Heart left ventricle (tissue), 16 donors: Measurements from ENCODE around the gene PRDX4. TPM values are rescaled to one million over a fixed set of nuclear protein-coding genes. Genes with fewer than 3 reads are reported as not detected.

Experiments
- ATAC-seq, 4 donors: fragments of 200-7000 bp; cut with Tn5 transposase; one replicate each; pipeline ENCODE4 v1.9.1; 2020 to 2022; ENCODE audit warnings: moderate library complexity in 4 of 4, mild to moderate bottlenecking in 3 of 4, moderate number of reproducible peaks in 1 of 4
- DNase-seq, 5 donors: peaks; one replicate each; pipeline ENCODE4 v3.0.0-alpha.2; 2020
- H3K27ac ChIP-seq, 12 donors: fragments of 200-600 bp; sonication (generic) in 4 of 12; one replicate each; pipeline versions ENCODE4 v1.5.0 to v1.8.0; 2016 to 2022; ENCODE audit warnings: mild to moderate bottlenecking in 2 of 12
- H3K27me3 ChIP-seq, 9 donors: fragments of 200-600 bp; sonication (generic) in 2 of 9; one replicate each; pipeline versions ENCODE4 v1.5.1 to v1.8.0; 2016 to 2022; ENCODE audit warnings: mild to moderate bottlenecking in 3 of 9
- H3K36me3 ChIP-seq, 9 donors: fragments of 200-600 bp; sonication (generic) in 2 of 9; one replicate each; pipeline versions ENCODE4 v1.5.0 to v1.8.0; 2018 to 2022; ENCODE audit warnings: mild to moderate bottlenecking in 2 of 9
- H3K4me1 ChIP-seq, 12 donors: fragments of 200-600 bp; sonication (generic) in 4 of 12; one replicate each; pipeline versions ENCODE4 v1.5.0 to v1.8.0; 2016 to 2022; ENCODE audit warnings: mild to moderate bottlenecking in 3 of 12
- H3K4me3 ChIP-seq, 12 donors: fragments of 200-600 bp; sonication (generic) in 4 of 12; one replicate each; pipeline versions ENCODE4 v1.5.0 to v1.8.0; 2017 to 2022; ENCODE audit warnings: mild to moderate bottlenecking in 9 of 12, moderate library complexity in 4 of 12
- H3K9me3 ChIP-seq, 12 donors: fragments of 200-600 bp; sonication (generic) in 4 of 12; one replicate each; pipeline versions ENCODE4 v1.5.0 to v1.8.0; 2016 to 2022; ENCODE audit warnings: mild to moderate bottlenecking in 1 of 12
- POLR2A ChIP-seq, 2 donors: fragments of 450-650 bp; IDR thresholded peaks; one replicate each; pipeline ENCODE4 v1.6.1; 2017; ENCODE audit warnings: antibody characterized with exemption in 2 of 2, mild to moderate bottlenecking in 2 of 2, moderate library complexity in 2 of 2
- WGBS, 4 donors: extraction: QIAGEN DNeasy Blood & Tissue Kit in 2 of 4; methylation state at CpG; one replicate each; pipeline versions ENCODE4 v1.1.5 to v1.1.7; 2013 to 2018; 5-methylcytosine and 5-hydroxymethylcytosine counted together
- intact Hi-C, 10 donors: fragments of 100-400 bp; cut with DNase I; formaldehyde crosslinking; loops; one replicate each; pipeline versions ENCODE4 v1.11.1 to v1.14.2; 2022
- polyA plus RNA-seq, 2 donors: library from polyadenylated mRNA; stranded (reverse); fragments of 200-250 nt; gene quantifications; one replicate each; pipeline ENCODE4 v1.2.3, GENCODE V29; 2013
- total RNA-seq, 9 donors: library from RNA; depleted of rRNA in 2 of 9; stranded (reverse); fragments of >200 nt in 2 of 9; fragmentation: NEBNext Ultra II Directional in 3 of 9; extraction: Animal tissue kit (Norgen Biotek cat#: 25700) in 3 of 9; gene quantifications; one replicate each; pipeline versions ENCODE4 v1.1.0 to v1.2.4, GENCODE V29; 2016 to 2023
- TF ChIP-seq, protein P1 (sequence below), 12 donors: fragments of 200-600 bp; sonication (generic) in 4 of 12; IDR thresholded peaks; one replicate each; pipeline versions ENCODE4 v1.5.0 to v1.8.0; 2018 to 2022; ENCODE audit warnings: antibody characterized with exemption in 12 of 12, mild to moderate bottlenecking in 5 of 12
- donor health status: ischemic (EF 13 %, LVEDD 7.1; RV severe dilation, severe dysfunction).
- donor health status: healthy with polysubstance abuse.
- donor health status: DM: no; HTN: yes; CAD: no.
- donor health status: DM: no; HTN: no; CAD: no.
- donor health status: ischemic (EF 25% LVEDD 6.9; RV normal size, moderate dysfunction).
- donor health status: ischemic (EF 25% LVEDD 5.7; RV mildly dilated, moderate dysfunction).
- donor health status: healthy.
- donor health status: DM: yes; HTN: yes; CAD: no.
- donor health status: ischemic (EF 35%, LVEDD 5.7; RV mildly dilated, moderate dysfunction).
- donor health status: nonischemic (EF 11% LVEDD 7.7; RV severe dilation, severe dysfunction).
- donor health status: DM: yes; HTN: yes; CAD: no.
- donor health status: PGD.
- donor health status: ischemic (EF 29% LVEDD 5.4; RV normal size, mild dysfunction).
- donor health status: nonischemic (EF 23%, LVEDD 6.1; RV moderate dilation, normal function).

Gene PRDX4
- total and polyA plus RNA-seq, 11 donors = 18.7 to 130 (median 37.5) TPM

DNA sequence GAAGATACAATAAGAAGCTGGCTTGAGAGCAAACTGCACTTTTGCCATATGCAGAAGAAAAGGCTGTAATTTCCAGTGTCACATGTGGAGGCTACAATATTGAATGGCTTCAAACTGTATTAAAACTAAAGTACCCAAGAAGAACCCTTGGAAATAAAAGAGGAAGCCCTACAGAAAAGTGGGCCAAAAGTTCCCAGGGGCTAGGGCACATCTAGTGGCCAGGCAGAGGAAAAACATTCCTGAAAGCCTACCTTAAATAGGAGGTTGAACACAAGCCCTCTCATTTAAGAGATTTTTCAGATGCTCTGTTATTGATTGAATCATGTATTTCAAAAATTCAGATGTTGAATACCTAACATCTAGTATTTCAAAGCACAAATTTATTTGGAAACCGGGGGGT is 40.6 kb upstream of the PRDX4 start:
- Histone ChIP-seq H3K27me3 (peaks cover 0 to 11% (median 0%) of the 10 kb centered on the region in 9 donors), H3K36me3 (no peaks in the 10 kb centered on the region), H3K4me3 (no peak overlapping the region), H3K9me3 (no peaks in the 10 kb centered on the region), H3K27ac (no peak overlapping the region), H3K4me1 (no peaks in the 10 kb centered on the region)
- 48 to 61% (median 54%) methylated on average over 1 of the region's 1 CpG for WGBS, 4 donors
- ATAC-seq (no peak), DNase-seq (no peak)
- intact Hi-C loops = no loop called here
- no peak for TF ChIP-seq POLR2A (IDR thresholded peaks at IDR 0.05)
- TF ChIP-seq, protein P1, sequence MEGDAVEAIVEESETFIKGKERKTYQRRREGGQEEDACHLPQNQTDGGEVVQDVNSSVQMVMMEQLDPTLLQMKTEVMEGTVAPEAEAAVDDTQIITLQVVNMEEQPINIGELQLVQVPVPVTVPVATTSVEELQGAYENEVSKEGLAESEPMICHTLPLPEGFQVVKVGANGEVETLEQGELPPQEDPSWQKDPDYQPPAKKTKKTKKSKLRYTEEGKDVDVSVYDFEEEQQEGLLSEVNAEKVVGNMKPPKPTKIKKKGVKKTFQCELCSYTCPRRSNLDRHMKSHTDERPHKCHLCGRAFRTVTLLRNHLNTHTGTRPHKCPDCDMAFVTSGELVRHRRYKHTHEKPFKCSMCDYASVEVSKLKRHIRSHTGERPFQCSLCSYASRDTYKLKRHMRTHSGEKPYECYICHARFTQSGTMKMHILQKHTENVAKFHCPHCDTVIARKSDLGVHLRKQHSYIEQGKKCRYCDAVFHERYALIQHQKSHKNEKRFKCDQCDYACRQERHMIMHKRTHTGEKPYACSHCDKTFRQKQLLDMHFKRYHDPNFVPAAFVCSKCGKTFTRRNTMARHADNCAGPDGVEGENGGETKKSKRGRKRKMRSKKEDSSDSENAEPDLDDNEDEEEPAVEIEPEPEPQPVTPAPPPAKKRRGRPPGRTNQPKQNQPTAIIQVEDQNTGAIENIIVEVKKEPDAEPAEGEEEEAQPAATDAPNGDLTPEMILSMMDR (IDR thresholded peaks at IDR 0.05) = no peak

DNA sequence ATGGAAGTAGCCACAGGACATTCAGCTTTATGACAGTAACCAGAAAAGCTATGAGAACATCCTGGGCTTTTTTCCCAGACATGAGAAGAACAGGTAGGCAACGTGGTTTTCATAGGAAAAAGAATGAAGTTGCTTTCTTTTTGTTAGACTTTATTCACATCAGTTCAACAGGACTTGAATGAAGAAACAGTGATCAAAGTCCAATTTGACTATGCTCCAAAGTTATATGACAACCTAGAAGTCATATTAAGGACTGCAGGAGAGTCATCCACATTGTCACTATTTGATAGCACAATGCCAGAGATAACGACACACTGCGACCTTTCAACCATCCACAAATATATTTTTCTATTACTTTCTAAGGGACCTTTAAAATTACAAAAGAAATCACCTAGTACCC is 39.2 kb upstream of the PRDX4 start:
- DNase-seq = no peak
- TF ChIP-seq POLR2A (IDR thresholded peaks at IDR 0.05) = no peak
- TF ChIP-seq, protein P1 (IDR thresholded peaks at IDR 0.05) = no peak
- Histone ChIP-seq H3K27me3 (peaks cover 0 to 11% (median 0%) of the 10 kb centered on the region in 9 donors), H3K4me3 (no peak overlapping the region), H3K36me3 (no peaks in the 10 kb centered on the region), H3K4me1 (no peaks in the 10 kb centered on the region), H3K27ac (no peak overlapping the region), H3K9me3 (no peaks in the 10 kb centered on the region)
- 28 to 87% (median 53%) methylated on average over 3 of the region's 3 CpGs for WGBS, 4 donors
- intact Hi-C loops = no loop called here
- ATAC-seq = no peak

DNA sequence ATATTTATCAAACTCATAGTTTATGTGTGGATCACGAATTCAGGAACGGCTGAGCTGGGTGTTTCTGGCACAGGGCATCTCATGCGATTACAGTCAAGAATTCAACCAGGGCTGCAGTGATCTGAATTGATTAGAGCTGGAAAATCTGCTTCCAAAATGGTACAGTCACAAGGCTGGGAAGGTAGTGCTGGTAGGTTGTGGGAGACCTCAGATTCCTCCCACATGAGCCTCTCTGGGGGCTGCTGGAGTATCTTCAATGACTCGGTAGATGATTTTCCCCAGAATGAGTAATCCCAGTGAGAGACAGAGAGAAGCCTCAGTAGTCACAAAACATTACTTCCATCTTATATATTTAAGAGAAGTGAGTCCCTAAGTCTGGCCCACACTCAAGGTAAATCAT is 36.2 kb upstream of the PRDX4 start:
- ATAC-seq = no peak
- H3K4me3 ChIP-seq = no peak overlapping the region
- no peak for TF ChIP-seq POLR2A (IDR thresholded peaks at IDR 0.05)
- TF ChIP-seq, protein P1 (IDR thresholded peaks at IDR 0.05) = no peak
- intact Hi-C loops = loop anchor here in 1 of 10 donors (5.0 kb wide), 1 partner anchor 1644 kb away; no protein-coding TSS in a partner anchor
- H3K27me3 ChIP-seq = peaks cover 0 to 8% (median 0%) of the 10 kb centered on the region in 9 donors
- no peaks in the 10 kb centered on the region for H3K9me3 ChIP-seq
- H3K36me3 ChIP-seq = no peaks in the 10 kb centered on the region
- H3K4me1 ChIP-seq = no peaks in the 10 kb centered on the region
- no peak overlapping the region for H3K27ac ChIP-seq
- DNase-seq = no peak
- 72 to 83% (median 80%) methylated on average over 4 of the region's 4 CpGs for WGBS, 4 donors

DNA sequence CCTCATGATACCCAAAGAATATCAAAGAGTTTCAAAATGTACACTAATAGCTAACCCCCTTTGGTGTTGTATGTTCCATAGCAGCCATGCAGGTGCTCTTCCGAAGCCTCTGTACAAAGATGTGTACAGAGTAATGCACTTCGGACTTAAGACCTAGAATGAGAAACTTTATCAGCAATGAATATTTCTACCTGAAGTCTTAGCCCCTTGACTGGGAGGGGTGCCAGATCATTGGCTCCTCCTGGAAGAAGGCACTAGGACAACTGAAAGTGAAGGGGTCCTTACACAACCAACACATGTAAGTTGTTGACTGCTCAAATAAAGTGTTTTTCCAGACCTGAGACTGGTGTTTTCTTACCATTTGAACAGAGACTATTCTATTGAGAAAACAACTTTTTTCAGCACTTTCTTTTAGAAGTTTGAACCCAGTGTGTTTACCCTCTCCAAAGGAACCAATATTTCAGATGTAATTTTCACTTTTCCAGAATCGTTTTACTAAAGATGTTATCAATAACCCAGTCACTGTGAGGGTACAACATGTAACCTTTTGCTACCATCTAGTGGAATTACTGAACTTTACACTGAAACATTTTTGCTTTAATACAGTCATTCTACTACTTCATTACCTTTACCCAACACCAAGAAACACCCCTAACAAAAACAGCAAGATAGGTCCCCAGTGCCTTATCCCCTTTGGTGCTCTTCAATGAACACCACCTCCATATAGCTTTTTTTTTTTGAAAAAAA is 33.3 kb upstream of the PRDX4 start:
- TF ChIP-seq, protein P1 (IDR thresholded peaks at IDR 0.05) = no peak
- TF ChIP-seq POLR2A (IDR thresholded peaks at IDR 0.05) = no peak
- ATAC-seq (no peak), DNase-seq (no peak)
- Histone ChIP-seq H3K4me3 (no peak overlapping the region), H3K4me1 (no peaks in the 10 kb centered on the region), H3K27ac (no peak overlapping the region), H3K27me3 (peaks cover 0 to 4% (median 0%) of the 10 kb centered on the region in 9 donors), H3K36me3 (no peaks in the 10 kb centered on the region), H3K9me3 (no peaks in the 10 kb centered on the region)
- 65 to 74% (median 67%) methylated on average over 3 of the region's 3 CpGs for WGBS, 4 donors
- intact Hi-C loops = loop anchor here in 1 of 10 donors (5.0 kb wide), 1 partner anchor 1647 kb away; no protein-coding TSS in a partner anchor
